Chondrocyte (in vitro differentiated cells): Measurements from ENCODE around the gene FAM156B. TPM values are rescaled to one million over a fixed set of nuclear protein-coding genes. Genes with fewer than 3 reads are reported as not detected.
"Not testable (repeated sequence)": the region's sequence is repeated elsewhere in the genome, so short reads cannot be mapped to it uniquely, and the experiment has no call there.

Source experiments
- DNase-seq: peaks from one replicate; pipeline ENCODE4 v3.0.0; 2021; ENCODE audit warnings: mixed read lengths, low spot score
- H3K27ac Mint-ChIP-seq: one replicate; pipeline ENCODE4 v1.8.0; 2021; ENCODE audit warnings: mild to moderate bottlenecking, moderate library complexity, mixed read lengths; ENCODE audit not compliant: unreplicated experiment
- H3K27me3 Mint-ChIP-seq: 2 replicates; pipeline ENCODE4 v1.8.0; 2021; ENCODE audit warnings: low read depth, mixed read lengths
- H3K36me3 Mint-ChIP-seq: 2 replicates; pipeline ENCODE4 v1.8.0; 2021; ENCODE audit warnings: low read depth, mixed read lengths
- H3K4me1 Mint-ChIP-seq: 2 replicates; pipeline ENCODE4 v1.8.0; 2021; ENCODE audit warnings: low read depth, mild to moderate bottlenecking, mixed read lengths
- H3K4me3 Mint-ChIP-seq: one replicate; pipeline ENCODE4 v1.8.0; 2021; ENCODE audit warnings: mild to moderate bottlenecking, moderate library complexity, mixed read lengths; ENCODE audit not compliant: unreplicated experiment
- H3K9me3 Mint-ChIP-seq: 2 replicates; pipeline ENCODE4 v1.8.0; 2021; ENCODE audit warnings: low read depth, mixed read lengths
- long read RNA-seq: library from polyadenylated mRNA; stranded (forward); transcript quantifications from one replicate; pipeline ENCODE4 v2.0.0, GENCODE V29; 2021
- total RNA-seq: library from RNA; stranded (reverse); gene quantifications from 3 replicates; pipeline ENCODE4 v1.2.1, GENCODE V29; 2021
- TF ChIP-seq, protein P1 (sequence below): fragments of 200-600 bp; sonication (generic); IDR thresholded peaks from 2 replicates; pipeline ENCODE4 v1.5.0; 2021; ENCODE audit warnings: antibody characterized with exemption, mild to moderate bottlenecking, moderate library complexity

The FAM156B gene, protein sequence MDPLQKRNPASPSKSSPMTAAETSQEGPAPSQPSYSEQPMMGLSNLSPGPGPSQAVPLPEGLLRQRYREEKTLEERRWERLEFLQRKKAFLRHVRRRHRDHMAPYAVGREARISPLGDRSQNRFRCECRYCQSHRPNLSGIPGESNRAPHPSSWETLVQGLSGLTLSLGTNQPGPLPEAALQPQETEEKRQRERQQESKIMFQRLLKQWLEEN
- total RNA-seq, result 18.0 to 19.5 TPM (median 18.3 TPM) in 3 replicates
- long read RNA-seq, transcript FAM156B-203 (4 exons, 2,942 nt), result minor isoform, 5 of 66 reads
- long read RNA-seq, transcript FAM156B-201 (3 exons, 2,537 nt), result major isoform, 33 of 66 reads
- long read RNA-seq, partial matches to known transcripts, result 1 of 66 reads
- long read RNA-seq, other reads (novel, unspliced or antisense), result 23 of 66 reads

DNA sequence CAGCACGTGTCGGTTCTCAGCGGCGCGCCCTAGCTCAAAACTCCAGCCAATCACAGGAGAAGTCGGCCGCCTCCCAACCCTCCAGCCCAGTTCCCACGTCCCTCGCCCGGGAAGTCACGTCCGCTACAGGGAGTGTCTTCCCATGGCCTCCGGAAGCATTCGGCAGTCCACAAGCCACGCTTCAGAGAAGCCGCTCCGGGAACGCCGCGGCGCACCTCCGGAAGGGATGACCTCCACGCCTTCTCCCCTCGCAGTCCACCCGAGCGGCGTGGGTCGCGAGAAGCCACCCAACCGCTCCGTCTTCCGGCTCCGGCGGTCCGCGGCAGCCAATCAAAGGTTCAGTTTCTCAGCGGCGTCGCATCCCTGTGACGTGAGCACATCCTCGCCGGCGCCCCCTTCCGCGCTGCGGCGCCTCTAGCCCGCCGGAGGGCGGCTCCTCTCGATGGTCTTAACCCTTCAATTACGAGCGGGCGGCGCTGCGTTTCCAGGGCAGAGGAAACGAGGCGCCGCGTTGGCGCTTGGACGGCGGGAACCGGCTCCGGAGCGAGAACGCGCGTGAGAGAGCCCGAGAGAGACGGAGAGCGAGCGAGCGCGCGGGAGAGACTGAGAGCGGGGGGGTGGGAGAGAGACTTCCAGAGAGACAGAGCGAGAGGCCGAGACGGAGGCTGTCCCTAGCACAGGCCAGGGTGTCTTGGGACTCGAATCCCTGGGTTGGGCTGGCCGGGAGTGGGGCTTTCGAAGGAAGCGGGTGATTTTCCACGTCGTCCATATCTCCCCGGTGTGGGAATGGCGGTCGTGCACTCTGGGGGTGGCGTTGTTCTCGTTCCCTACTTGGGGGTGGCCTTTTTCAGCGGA lies at the start of gene FAM156B:
TSS of gene FAM156B (plus strand) at position 476 of the 855 bp plus-strand sequence. CDS start 9,896 bp downstream, outside the sequence.
- not testable (repeated sequence) for H3K4me3 Mint-ChIP-seq, H3K36me3 Mint-ChIP-seq, DNase-seq, H3K9me3 Mint-ChIP-seq, H3K4me1 Mint-ChIP-seq, H3K27me3 Mint-ChIP-seq, H3K27ac Mint-ChIP-seq

GRCh38 chrX:52852110-52852860 lies 44.8 kb upstream of the FAM156B start:
- no peak overlapping the region for H3K27ac Mint-ChIP-seq
- no peaks in the 10 kb centered on the region for H3K36me3 Mint-ChIP-seq
- no peaks in the 10 kb centered on the region for H3K27me3 Mint-ChIP-seq
- peaks cover 19% of the 10 kb centered on the region for H3K9me3 Mint-ChIP-seq
- peaks cover 3% of the 10 kb centered on the region for H3K4me1 Mint-ChIP-seq
- TF ChIP-seq, protein P1, sequence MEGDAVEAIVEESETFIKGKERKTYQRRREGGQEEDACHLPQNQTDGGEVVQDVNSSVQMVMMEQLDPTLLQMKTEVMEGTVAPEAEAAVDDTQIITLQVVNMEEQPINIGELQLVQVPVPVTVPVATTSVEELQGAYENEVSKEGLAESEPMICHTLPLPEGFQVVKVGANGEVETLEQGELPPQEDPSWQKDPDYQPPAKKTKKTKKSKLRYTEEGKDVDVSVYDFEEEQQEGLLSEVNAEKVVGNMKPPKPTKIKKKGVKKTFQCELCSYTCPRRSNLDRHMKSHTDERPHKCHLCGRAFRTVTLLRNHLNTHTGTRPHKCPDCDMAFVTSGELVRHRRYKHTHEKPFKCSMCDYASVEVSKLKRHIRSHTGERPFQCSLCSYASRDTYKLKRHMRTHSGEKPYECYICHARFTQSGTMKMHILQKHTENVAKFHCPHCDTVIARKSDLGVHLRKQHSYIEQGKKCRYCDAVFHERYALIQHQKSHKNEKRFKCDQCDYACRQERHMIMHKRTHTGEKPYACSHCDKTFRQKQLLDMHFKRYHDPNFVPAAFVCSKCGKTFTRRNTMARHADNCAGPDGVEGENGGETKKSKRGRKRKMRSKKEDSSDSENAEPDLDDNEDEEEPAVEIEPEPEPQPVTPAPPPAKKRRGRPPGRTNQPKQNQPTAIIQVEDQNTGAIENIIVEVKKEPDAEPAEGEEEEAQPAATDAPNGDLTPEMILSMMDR, result no peak
- no peak for DNase-seq
- no peak overlapping the region for H3K4me3 Mint-ChIP-seq

DNA sequence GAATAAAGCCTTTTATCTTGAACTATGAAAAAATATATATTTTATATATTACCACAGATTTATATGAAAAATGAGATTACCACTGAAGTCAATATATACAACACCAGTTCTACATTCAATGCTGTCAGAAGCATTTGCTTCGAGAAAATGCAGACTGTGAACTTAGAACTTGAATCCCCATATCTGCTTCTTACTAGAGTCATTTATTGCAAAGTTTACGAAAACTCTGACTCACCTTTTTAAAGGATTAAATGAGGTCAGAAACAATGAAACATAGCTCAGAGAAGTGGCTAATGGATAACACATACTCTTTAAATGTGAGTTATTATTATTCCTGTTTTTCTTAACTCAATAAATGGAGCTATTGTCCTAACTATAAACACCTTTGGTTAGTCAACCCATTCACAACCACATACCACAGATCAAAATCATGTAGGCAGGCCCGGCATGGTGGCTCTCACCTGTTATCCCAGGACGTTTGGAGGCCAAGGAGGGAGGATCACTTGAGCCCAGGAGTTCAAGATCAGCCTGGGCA lies 40.1 kb upstream of the FAM156B start:
- H3K27me3 Mint-ChIP-seq, H3K36me3 Mint-ChIP-seq, H3K27ac Mint-ChIP-seq, H3K9me3 Mint-ChIP-seq, H3K4me3 Mint-ChIP-seq, DNase-seq, H3K4me1 Mint-ChIP-seq: not testable (repeated sequence)

DNA sequence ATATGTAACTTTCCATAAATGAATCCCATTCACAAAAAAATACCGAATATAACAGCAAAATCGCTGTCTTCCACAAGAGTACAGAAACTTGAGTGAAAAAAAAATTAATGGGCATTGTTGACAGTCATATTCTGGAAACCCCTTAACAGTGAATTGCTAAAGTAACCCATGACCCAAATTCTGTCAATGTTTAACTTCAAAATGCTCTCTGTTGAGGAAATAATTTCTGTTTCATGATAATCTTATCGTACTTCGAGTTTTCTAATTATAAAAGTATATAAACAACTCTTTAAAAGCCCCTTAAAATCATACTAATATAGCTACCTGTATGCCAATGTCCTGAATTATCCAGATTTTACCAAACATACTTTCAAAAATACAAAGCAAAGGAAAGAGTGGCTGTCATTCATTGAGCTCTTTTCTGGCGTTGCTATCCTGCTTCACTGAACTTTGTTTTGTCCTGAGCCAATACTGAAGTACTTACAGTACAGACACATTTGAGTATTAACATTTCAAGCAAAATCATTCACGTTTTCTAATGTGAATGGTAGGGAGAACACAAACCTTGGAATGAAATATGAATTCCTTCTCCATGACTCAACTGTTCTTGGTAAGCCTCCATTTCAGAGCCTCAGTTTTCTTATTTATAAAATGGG lies 31.7 kb upstream of the FAM156B start:
- TF ChIP-seq, protein P1, result no peak
- peaks cover 7% of the 10 kb centered on the region for H3K9me3 Mint-ChIP-seq
- no peaks in the 10 kb centered on the region for H3K4me1 Mint-ChIP-seq
- peaks cover 10% of the 10 kb centered on the region for H3K27me3 Mint-ChIP-seq
- no peak overlapping the region for H3K4me3 Mint-ChIP-seq
- no peak for DNase-seq
- no peaks in the 10 kb centered on the region for H3K36me3 Mint-ChIP-seq
- no peak overlapping the region for H3K27ac Mint-ChIP-seq

DNA sequence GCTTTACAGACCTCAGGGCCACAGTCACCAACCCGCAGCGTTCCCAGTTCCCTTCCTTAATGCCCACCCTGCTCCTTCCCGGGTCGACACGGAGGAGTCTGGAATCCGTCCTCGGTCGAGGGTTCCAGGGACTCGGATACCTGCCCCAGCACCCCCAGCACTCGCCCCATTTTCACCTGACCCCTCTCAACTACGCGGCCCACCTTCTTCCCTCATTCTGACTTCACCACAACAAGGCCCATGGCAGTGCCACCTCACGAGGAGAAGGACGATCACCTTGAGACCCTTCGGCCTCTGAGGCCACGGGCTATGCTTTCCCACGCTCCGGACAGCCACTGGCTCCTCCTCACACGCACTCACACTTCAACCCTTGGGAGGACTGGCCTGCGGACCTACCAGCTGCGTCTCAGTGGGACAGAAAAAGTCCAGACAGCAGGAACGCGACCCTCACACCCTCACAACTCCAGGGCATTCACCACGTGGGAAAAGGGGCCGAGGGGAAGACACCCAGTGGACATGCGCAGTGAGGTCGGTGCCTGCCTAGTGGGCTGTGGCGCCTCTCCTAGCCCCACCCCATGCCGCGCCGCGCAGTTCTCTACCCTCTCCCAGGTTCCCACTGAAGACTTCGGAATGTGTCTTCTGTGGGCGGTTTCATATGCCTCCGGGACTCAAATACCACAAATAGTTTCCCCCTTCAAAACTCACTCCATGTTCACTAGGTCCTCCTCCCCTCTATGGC lies 29.4 kb upstream of the FAM156B start, which contains the start of gene XAGE3:
TSS of gene XAGE3 (minus strand) at position 474 of the 739 bp plus-strand sequence. CDS start 950 bp downstream, outside the sequence.
- Mint-ChIP-seq H3K27ac (no peak within 1 kb of the TSS), H3K9me3 (peaks cover 7% of the 10 kb centered on the region), H3K36me3 (no peaks in the 10 kb centered on the region), H3K4me1 (no peaks in the 10 kb centered on the region), H3K4me3 (no peak within 1 kb of the TSS), H3K27me3 (peaks cover 10% of the 10 kb centered on the region)
- TF ChIP-seq, protein P1, result no peak
- DNase-seq, result no peak
